ENCODE results near the gene C6orf118. TPM values are rescaled to one million over a fixed set of nuclear protein-coding genes. Genes with fewer than 3 reads are reported as not detected.

C6orf118 gene
- total and polyA plus RNA-seq, 2 of the 8 experiments (the other 6 are each of a cell fraction or from before 2014, with no cell fraction given) = 0.35 to 0.58 TPM

DNA sequence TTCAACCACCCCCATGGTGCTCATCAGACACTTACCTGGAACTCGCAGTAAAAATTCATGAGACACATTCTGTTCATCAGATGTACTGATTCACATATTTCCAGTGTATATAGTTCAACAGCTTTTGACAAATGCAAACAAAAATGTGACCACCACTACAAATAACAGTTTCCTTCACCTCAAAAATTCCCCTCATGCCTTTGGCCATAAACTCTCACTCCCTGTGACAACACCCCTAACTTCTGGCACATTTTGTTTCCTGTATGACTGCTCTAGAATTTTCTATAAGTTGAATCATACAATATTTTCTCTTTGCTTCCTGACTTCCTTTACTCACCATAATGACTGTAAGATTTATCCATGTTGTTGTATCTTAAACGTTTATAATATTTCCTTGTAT, 63.7 kb downstream of the C6orf118 start:
- no peak overlapping the region for H2AK5ac ChIP-seq (ENCODE audit: low read depth, low read length)
- no peak overlapping the region for H3K27ac ChIP-seq (ENCODE audit: low read depth, low read length)
- H3K27me3 ChIP-seq (replicated peaks in 1 of 4; ENCODE audit: control insufficient read depth in 3 of 4, extremely low read depth in 1 of 4, insufficient read depth in 3 of 4, low read length in 3 of 4) = no peaks in the 10 kb centered on the region
- no peak overlapping the region for H3K23ac ChIP-seq (ENCODE audit: insufficient read length)
- H2BK15ac ChIP-seq (ENCODE audit: low read length) = no peak overlapping the region
- H3K56ac ChIP-seq (replicated peaks; ENCODE audit: insufficient read length, low read depth, low read length) = no peak overlapping the region
- H3K4me3 ChIP-seq (ENCODE audit: extremely low read depth in 1 of 4, insufficient read depth in 2 of 4, low read depth in 3 of 4, low read length in 4 of 4) = no peak overlapping the region
- H3K79me1 ChIP-seq (ENCODE audit: low read depth, low read length) = no peaks in the 10 kb centered on the region
- H4K5ac ChIP-seq (ENCODE audit: insufficient read length, low read depth, low read length) = no peak overlapping the region
- H3K4me2 ChIP-seq (ENCODE audit: insufficient read depth in 1 of 2, low read depth in 2 of 2, low read length in 2 of 2) = no peak overlapping the region
- POLR2A ChIA-PET (ENCODE audit: partially characterized antibody) = no interaction called here
- CTCF ChIA-PET (ENCODE audit: partially characterized antibody) = interaction anchor here (1.0 to 6.3 kb wide), 4 partner anchors 13 to 33 kb away, joined by 3 to 52 read pairs (median 4); no protein-coding TSS in a partner anchor
- no peaks in the 10 kb centered on the region for H4K20me1 ChIP-seq (replicated peaks in 1 of 2; ENCODE audit: control insufficient read depth in 1 of 2, insufficient read depth in 2 of 2, low read length in 2 of 2)
- H3K4ac ChIP-seq (replicated peaks; ENCODE audit: insufficient read length, low read depth, low read length) = no peak overlapping the region
- H2AFZ ChIP-seq (ENCODE audit: low read length) = peak overlapping the region; percentile 78; the same call in 1 of the 2 replicates
- no peaks in the 10 kb centered on the region for H3K36me3 ChIP-seq (ENCODE audit: control insufficient read depth in 2 of 4, insufficient read depth in 4 of 4, low read length in 3 of 4)
- FAIRE-seq = no peak
- H2BK12ac ChIP-seq (ENCODE audit: low read depth, low read length) = no peak overlapping the region
- peaks cover 0 to 7% (median 4%) of the 10 kb centered on the region in 4 experiments; a peak in 3 of 7 replicates for H3K4me1 ChIP-seq (replicated peaks in 1 of 4; ENCODE audit: control insufficient read depth in 3 of 4, insufficient read depth in 4 of 4, low read length in 3 of 4)
- no peaks in the 10 kb centered on the region for H3K23me2 ChIP-seq (ENCODE audit: low read depth, low read length)
- TF ChIP-seq KDM5A (IDR thresholded peaks at IDR 0.05; ENCODE audit: low read length) = no peak
- TF ChIP-seq GABPA (IDR thresholded peaks at IDR 0.05; ENCODE audit: borderline replicate concordance, insufficient read depth, low read length) = no peak
- TF ChIP-seq SUZ12 (IDR thresholded peaks at IDR 0.05; ENCODE audit: low read length) = no peak
- TF ChIP-seq, protein P1, sequence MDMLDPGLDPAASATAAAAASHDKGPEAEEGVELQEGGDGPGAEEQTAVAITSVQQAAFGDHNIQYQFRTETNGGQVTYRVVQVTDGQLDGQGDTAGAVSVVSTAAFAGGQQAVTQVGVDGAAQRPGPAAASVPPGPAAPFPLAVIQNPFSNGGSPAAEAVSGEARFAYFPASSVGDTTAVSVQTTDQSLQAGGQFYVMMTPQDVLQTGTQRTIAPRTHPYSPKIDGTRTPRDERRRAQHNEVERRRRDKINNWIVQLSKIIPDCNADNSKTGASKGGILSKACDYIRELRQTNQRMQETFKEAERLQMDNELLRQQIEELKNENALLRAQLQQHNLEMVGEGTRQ (IDR thresholded peaks at IDR 0.05; ENCODE audit: low read length) = no peak
- TF ChIP-seq RBBP5 (IDR thresholded peaks at IDR 0.05; ENCODE audit: borderline replicate concordance, low read depth, low read length) = no peak
- no peak overlapping the region for H4K91ac ChIP-seq (replicated peaks; ENCODE audit: insufficient read length, low read length)
- no peak for DNase-seq (ENCODE audit: low read depth in 1 of 2, low spot score in 2 of 2)
- no peak overlapping the region for H2BK120ac ChIP-seq (replicated peaks; ENCODE audit: low read depth, low read length)
- H2BK20ac ChIP-seq (ENCODE audit: low read length) = no peak overlapping the region
- no peak overlapping the region for H3K18ac ChIP-seq (ENCODE audit: extremely low read depth, low read length)
- H3K9me3 ChIP-seq (ENCODE audit: insufficient read depth in 2 of 2, low read depth in 1 of 2, low read length in 1 of 2) = no peaks in the 10 kb centered on the region
- no peak overlapping the region for H2BK5ac ChIP-seq (ENCODE audit: low read depth, low read length)
- H4K8ac ChIP-seq (ENCODE audit: extremely low read depth, insufficient read depth, low read length) = no peak overlapping the region
- 81% methylated on average over 2 of the region's 2 CpGs; no CpG with 5 or more reads in 1 of the 2 experiments for WGBS, 2 experiments (ENCODE audit: extremely low coverage in 1 of 2, insufficient coverage in 1 of 2, insufficient read length in 1 of 2, insufficient replicate concordance in 2 of 2, low coverage in 1 of 2, low lambda C conversion rate in 2 of 2, missing lambda C conversion rate in 1 of 2)
- H3K9ac ChIP-seq (replicated peaks in 1 of 4; ENCODE audit: extremely low read depth in 1 of 4, low read depth in 3 of 4, low read length in 3 of 4) = no peak overlapping the region
- no peaks in the 10 kb centered on the region for H3K79me2 ChIP-seq (ENCODE audit: control insufficient read depth in 1 of 2, insufficient read depth in 2 of 2, low read length in 2 of 2)
- no peak overlapping the region for H3K14ac ChIP-seq (ENCODE audit: insufficient read length)
